Esophagus muscularis mucosa (tissue), 4 donors: ENCODE data around the gene LMF1. TPM values are rescaled to one million over a fixed set of nuclear protein-coding genes. Genes with fewer than 3 reads are reported as not detected.

ENCODE experiments used
- DNase-seq: peaks from one replicate; pipeline ENCODE4 v3.0.0-alpha.2; 2017; ENCODE audit errors: extremely low spot score
- H3K27ac ChIP-seq, 4 donors: fragments of 200-600 bp; sonication (generic); replicated peaks in 1 of 4; 1 replicate in 3 of 4; 2 replicates in 1 of 4; pipeline ENCODE4 v1.5.1; 2016 to 2019; ENCODE audit warnings: mild to moderate bottlenecking in 1 of 4
- H3K27me3 ChIP-seq, 4 donors: fragments of 200-600 bp; sonication (generic); one replicate each; pipeline versions ENCODE4 v1.5.1 to v1.6.0; 2016 to 2019
- H3K36me3 ChIP-seq, 4 donors: fragments of 200-600 bp; sonication (generic); one replicate each; pipeline ENCODE4 v1.5.1; 2016 to 2019
- H3K4me1 ChIP-seq, 4 donors: fragments of 200-600 bp; sonication (generic); one replicate each; pipeline ENCODE4 v1.5.1; 2016 to 2019
- H3K4me3 ChIP-seq, 4 donors: fragments of 200-600 bp; sonication (generic); 1 replicate in 2 of 4; 2 replicates in 2 of 4; pipeline ENCODE4 v1.5.1; 2016 to 2019; ENCODE audit warnings: mild to moderate bottlenecking in 4 of 4, moderate library complexity in 1 of 4
- H3K9me3 ChIP-seq, 4 donors: fragments of 200-600 bp; sonication (generic); 1 replicate in 3 of 4; 2 replicates in 1 of 4; pipeline ENCODE4 v1.5.1; 2016 to 2019
- CTCF ChIP-seq, 3 experiments: fragments of 200-600 bp in 2 of 3; fragments of 450-650 bp in 1 of 3; sonication (generic) in 2 of 3; IDR thresholded peaks; one replicate each; pipeline ENCODE4 v1.5.1; 2017 to 2019; ENCODE audit warnings: antibody characterized with exemption in 3 of 3, mild to moderate bottlenecking in 2 of 3, moderate library complexity in 1 of 3
- EP300 ChIP-seq: sonication (generic); formaldehyde crosslinking; IDR thresholded peaks from one replicate; pipeline ENCODE4 v1.6.1; 2017; ENCODE audit warnings: antibody characterized with exemption
- POLR2A ChIP-seq: fragments of 450-650 bp; IDR thresholded peaks from one replicate; pipeline ENCODE4 v1.6.1; 2017; ENCODE audit warnings: antibody characterized with exemption, moderate library complexity, mild to moderate bottlenecking, low read depth
- POLR2AphosphoS5 ChIP-seq, 2 donors: sonication (generic); formaldehyde crosslinking; IDR thresholded peaks; one replicate each; pipeline ENCODE4 v1.6.1; 2017; ENCODE audit warnings: antibody characterized with exemption in 2 of 2
- WGBS: methylation state at CpG from one replicate; pipeline ENCODE4 v1.1.5; 2018; 5-methylcytosine and 5-hydroxymethylcytosine counted together
- intact Hi-C: fragments of 100-400 bp; cut with DNase I; formaldehyde crosslinking; loops from one replicate; pipeline ENCODE4 v1.15.1; 2023
- total RNA-seq, 4 donors: library from RNA; depleted of rRNA; stranded (reverse); fragments of >200 nt; gene quantifications; one replicate each; pipeline versions ENCODE4 v1.1.0 to v1.2.1, GENCODE V29; 2016

Gene LMF1
- total RNA-seq, 4 donors from 2014 or later, result 14.5 to 32.0 (median 23.8) TPM

GRCh38 chr16:856101-856500 is 114.7 kb downstream of the LMF1 start:
- Histone ChIP-seq H3K9me3 (no peaks in the 10 kb centered on the region), H3K27me3 (no peaks in the 10 kb centered on the region), H3K36me3 (peaks cover 0 to 17% (median 4%) of the 10 kb centered on the region in 4 donors), H3K4me3 (no peak overlapping the region), H3K27ac (no peak overlapping the region), H3K4me1 (no peaks in the 10 kb centered on the region)
- no peak for DNase-seq
- WGBS, result 94% methylated on average over 7 of the region's 12 CpGs
- TF ChIP-seq CTCF (IDR thresholded peaks at IDR 0.05), result no peak
- TF ChIP-seq POLR2AphosphoS5 (IDR thresholded peaks at IDR 0.05), result no peak
- no peak for TF ChIP-seq EP300
- no peak for TF ChIP-seq POLR2A
- intact Hi-C loops, result no loop called here

GRCh38 chr16:855471-855870 is 115.3 kb downstream of the LMF1 start:
- Histone ChIP-seq H3K36me3 (peaks cover 0 to 17% (median 4%) of the 10 kb centered on the region in 4 donors), H3K9me3 (no peaks in the 10 kb centered on the region), H3K4me1 (no peaks in the 10 kb centered on the region), H3K27ac (no peak overlapping the region), H3K4me3 (no peak overlapping the region), H3K27me3 (no peaks in the 10 kb centered on the region)
- intact Hi-C loops, result no loop called here
- no peak for DNase-seq
- no peak for TF ChIP-seq POLR2AphosphoS5 (IDR thresholded peaks at IDR 0.05)
- TF ChIP-seq CTCF (IDR thresholded peaks at IDR 0.05), result no peak
- TF ChIP-seq EP300, result no peak
- no peak for TF ChIP-seq POLR2A
- WGBS, result 87% methylated on average over 11 of the region's 13 CpGs

GRCh38 chr16:854808-855410 is 115.9 kb downstream of the LMF1 start:
- H3K4me1 ChIP-seq, result no peaks in the 10 kb centered on the region
- H3K4me3 ChIP-seq, result no peak overlapping the region
- TF ChIP-seq POLR2A (no peak), EP300 (no peak), POLR2AphosphoS5 (IDR thresholded peaks at IDR 0.05) (no peak), CTCF (IDR thresholded peaks at IDR 0.05) (no peak)
- no peak overlapping the region for H3K27ac ChIP-seq
- DNase-seq, result no peak
- H3K9me3 ChIP-seq, result no peaks in the 10 kb centered on the region
- 64% methylated on average over 3 of the region's 23 CpGs for WGBS
- intact Hi-C loops, result no loop called here
- H3K36me3 ChIP-seq, result peaks cover 0 to 17% (median 4%) of the 10 kb centered on the region in 4 donors
- no peaks in the 10 kb centered on the region for H3K27me3 ChIP-seq

- intact Hi-C loops, result no loop called here
- H3K36me3 ChIP-seq, result peaks cover 0 to 17% (median 4%) of the 10 kb centered on the region in 4 donors
- no peak for DNase-seq
- TF ChIP-seq POLR2A (no peak), CTCF (IDR thresholded peaks at IDR 0.05) (no peak), EP300 (no peak), POLR2AphosphoS5 (IDR thresholded peaks at IDR 0.05) (no peak)
- no peaks in the 10 kb centered on the region for H3K4me1 ChIP-seq
- 87% methylated on average over 17 of the region's 31 CpGs for WGBS
- no peak overlapping the region for H3K4me3 ChIP-seq
- H3K27me3 ChIP-seq, result no peaks in the 10 kb centered on the region
- no peak overlapping the region for H3K27ac ChIP-seq
- no peaks in the 10 kb centered on the region for H3K9me3 ChIP-seq
Observed at GRCh38 chr16:853981-854807, 116.6 kb downstream of the LMF1 start.
